HG03432 (cell line): ENCODE measurements around the gene ADAM12.

Experiments
- ATAC-seq: cut with Tn5 transposase; IDR thresholded peaks from one replicate; pipeline ENCODE4 v1.9.1; 2021; ENCODE audit warnings: mild to moderate bottlenecking, moderate library complexity; ENCODE audit not compliant: unreplicated experiment

Gene ADAM12

GRCh38 chr10:126216632-126216961 lies 171.7 kb downstream of the ADAM12 start:
- no peak for ATAC-seq

DNA sequence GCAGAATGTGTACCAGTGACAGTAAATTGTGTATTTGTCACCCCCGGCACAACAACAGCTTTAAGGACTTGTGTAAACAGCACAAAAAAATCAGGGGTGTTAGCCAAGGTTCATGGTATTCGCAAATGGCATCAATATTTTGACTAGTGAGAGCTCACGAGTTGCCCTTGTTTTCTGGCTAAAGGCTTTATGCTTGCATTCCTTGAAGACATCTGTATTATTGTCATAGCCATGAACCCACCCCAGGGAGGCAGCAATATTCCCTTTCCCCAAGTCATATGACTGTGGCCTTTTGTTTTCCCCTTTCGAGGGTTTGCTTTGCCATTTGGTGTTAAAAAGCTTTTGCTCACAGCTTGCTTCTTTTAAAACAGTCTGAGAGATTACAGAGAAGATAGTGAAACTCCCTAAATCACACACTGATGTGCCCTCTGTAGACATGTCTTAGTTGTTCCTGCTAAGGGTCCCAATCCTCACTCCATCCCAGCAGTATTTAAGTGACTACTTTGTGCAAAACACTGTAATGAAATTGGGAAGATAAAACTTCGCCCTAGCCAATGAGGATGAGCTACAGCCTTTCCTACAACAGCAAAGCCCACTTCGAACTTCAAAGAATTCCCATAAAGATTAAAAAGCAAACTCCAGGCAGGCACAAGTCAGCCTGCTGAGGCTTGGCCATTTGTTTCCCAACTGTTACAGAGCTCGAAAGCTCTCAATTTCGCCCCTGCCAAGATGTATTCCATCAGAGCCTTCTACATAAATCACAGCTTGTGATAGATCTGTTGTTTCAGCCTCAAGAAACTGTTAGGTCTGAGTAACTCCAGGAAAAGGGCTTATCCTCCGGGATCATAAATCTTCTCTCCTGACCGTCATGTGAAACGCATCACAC lies 172.3 kb downstream of the ADAM12 start:
- no peak for ATAC-seq

- ATAC-seq: no peak
Observed at GRCh38 chr10:126214679-126215078, 173.6 kb downstream of the ADAM12 start.

DNA sequence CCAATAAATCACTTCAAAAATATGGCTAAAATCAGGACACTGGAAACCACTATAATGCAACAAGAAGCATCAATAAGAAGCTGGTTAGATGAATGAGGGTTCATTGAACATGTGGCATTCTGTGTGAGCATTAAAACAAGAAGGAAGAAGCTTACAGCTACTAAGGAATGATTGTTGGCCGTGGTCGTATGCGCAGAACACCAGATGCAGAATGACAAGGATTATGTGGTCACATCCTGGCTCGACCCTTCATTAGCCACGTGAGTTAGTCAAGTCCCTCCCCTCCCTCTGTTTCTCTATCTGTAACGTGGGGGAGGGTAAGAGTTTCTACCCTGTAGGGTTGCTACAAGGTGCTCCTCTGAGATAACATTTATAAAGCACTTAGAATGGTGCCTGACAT lies 174.3 kb downstream of the ADAM12 start:
- ATAC-seq: no peak

DNA sequence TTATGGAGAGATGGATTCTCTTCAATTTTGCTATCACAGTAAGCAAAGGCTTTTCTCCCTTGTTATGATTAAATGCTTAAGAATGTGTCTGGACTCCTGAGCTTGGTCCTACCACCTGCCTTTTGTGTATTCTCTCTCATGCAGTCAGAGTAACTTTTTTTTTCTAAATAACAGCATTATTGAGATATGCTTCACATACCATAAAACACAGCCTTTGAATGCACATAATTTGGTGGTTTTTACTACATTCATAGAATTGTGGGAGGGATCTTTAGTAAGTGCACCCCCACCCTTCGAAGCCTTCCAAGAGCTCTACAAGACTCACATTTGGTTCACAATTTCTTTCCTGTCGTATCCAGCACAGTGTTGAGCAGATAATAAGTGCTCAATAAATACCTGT lies 175.5 kb downstream of the ADAM12 start:
- ATAC-seq: no peak

DNA sequence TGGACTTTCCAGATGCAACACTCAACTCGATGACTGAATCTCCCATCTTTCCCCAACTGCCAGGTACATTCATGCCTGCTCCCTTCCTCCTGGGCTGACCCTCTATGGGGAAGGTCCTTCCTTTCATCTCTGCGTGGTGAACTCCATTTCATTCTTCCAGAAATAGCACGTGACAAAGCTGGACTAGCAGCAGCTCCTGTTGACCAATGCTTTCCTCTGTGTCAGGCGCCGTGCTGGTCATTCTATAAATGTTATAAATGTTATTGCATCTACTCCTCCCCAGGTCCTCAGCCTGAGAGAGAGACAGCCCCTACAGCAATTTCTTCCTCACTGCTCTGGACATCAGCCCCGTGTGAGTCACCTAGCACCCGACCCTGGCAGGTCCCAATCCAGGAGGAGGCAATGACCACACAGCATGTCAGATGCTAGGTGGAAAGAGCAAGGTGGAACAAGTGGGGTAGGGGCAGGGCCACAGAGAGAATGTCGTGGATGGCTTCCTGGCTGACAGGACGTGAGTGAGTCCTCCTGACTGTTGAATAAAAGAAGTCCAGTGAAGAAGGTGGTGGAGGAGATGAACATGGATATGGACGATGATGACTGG lies 178.1 kb downstream of the ADAM12 start:
- ATAC-seq: no peak

DNA sequence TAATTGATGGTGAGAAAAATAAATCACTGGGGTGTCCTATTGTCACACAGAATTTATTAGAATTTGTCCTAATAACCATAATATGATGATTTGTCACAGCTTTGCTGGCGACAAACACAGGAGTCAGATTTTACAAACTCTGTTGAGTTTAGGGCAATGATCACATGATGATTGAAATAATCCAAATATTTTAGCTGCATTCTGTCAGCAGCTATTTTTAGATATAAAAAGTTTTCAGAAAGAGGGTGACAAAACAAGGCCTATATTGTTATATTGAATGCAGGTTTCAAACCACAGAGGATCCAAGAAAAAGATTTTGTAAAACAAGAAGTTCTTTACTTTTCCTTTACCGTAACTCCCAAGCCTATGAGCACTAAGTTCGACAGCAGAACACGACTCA lies 178.8 kb downstream of the ADAM12 start:
- ATAC-seq: no peak

GRCh38 chr10:126208726-126209302 lies 179.5 kb downstream of the ADAM12 start:
- no peak for ATAC-seq

- ATAC-seq: no peak
Observed at GRCh38 chr10:126207851-126208250, 180.4 kb downstream of the ADAM12 start.

- no peak for ATAC-seq
Observed at GRCh38 chr10:126207313-126207771, 180.9 kb downstream of the ADAM12 start.

DNA sequence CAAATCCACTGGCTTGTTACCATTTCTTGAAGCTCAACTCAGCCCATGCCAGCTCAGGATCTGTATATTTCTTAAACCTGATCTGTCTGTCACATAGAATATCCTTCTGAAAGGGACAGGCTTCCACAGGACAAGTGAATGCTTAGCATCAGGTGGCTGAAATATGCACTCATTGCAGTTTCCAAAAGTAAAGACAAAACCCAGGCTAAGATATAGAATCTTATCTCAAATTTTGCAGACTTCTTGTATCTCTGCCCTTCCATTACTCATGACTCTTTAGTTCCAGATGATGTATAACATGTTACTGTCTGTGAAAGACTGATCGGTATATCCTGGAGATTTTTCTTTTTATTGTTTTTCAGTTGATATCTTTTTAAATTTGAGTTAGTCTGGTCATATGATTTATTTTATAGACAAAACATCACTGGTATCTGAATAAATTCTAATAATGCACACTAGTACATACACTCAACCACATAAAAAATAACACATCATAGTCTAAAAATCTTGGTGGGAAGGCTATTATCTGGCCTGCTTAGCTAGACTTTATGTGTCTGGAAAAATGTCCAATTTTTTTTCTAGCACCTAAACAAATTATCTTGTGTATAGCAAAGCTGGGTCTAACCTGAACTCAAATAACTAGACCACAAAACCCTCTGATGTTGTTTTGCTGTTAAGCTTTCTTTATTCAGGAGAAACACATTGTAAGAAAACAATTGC lies 182.6 kb downstream of the ADAM12 start:
- no peak for ATAC-seq

DNA sequence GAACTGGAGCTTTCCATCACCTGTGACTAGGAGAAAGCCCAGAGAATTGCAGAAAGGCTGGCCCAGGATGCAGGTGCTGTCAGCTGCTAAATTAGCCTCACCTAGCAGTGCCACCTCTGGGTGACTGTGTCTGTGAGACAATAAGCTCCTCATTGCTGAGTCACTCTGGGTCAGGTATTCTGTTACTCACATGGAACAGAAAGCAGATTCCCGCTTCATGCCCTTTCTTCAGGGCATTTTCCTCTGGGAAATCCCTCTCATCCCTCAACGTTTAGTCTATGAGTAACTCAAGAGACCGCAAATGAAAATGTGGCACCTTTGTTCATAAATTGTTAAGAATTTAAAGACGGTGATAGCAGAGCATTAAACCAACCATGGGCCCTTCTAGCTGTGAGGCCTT lies 184.0 kb downstream of the ADAM12 start:
- no peak for ATAC-seq

- no peak for ATAC-seq
Observed at GRCh38 chr10:126203746-126204145, 184.5 kb downstream of the ADAM12 start.

GRCh38 chr10:126201603-126202002 lies 186.7 kb downstream of the ADAM12 start:
- no peak for ATAC-seq

- ATAC-seq: no peak
Observed at GRCh38 chr10:126199221-126199998, 188.9 kb downstream of the ADAM12 start.

DNA sequence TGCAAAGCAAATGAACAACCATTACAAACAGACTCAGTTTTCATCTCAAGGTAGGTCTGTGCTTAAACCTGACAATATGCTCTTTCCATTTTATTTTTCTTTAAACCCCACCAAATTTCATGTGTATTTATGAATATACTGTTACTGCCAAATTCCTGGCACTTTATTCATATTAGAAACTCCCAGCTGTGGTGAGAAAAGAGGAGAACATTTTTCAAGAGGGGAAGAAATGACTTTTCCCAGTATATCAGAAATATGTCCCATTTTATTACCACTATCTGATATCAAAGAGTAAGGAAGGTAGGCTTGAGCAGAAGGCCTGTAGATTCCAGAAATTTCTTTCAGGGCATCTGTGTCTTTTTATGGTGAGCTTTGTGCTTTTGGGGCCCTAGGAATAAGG lies 189.6 kb downstream of the ADAM12 start:
- ATAC-seq: no peak

- ATAC-seq: no peak
Observed at GRCh38 chr10:126197036-126197543, 191.2 kb downstream of the ADAM12 start.

DNA sequence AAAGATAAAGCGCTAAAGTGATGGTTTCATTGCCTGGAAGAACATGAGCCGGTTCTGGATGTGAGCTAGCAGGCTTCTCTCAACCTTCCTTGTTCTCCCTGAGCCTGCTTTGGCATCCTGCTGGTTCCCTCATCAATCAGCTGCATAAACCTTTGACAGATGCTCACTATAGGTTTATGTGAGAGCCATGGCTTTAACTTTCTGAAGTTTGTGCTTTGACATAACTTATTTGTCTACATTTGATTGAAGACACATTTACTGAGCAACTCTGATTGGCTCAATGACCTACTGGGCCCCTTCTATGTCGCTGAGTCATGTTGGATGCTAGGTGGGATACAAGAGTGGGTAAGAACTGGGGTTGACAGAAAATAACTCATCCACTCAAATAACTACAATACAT lies 192.0 kb downstream of the ADAM12 start:
- no peak for ATAC-seq

- no peak for ATAC-seq
Observed at GRCh38 chr10:126191192-126191591, 197.1 kb downstream of the ADAM12 start.

DNA sequence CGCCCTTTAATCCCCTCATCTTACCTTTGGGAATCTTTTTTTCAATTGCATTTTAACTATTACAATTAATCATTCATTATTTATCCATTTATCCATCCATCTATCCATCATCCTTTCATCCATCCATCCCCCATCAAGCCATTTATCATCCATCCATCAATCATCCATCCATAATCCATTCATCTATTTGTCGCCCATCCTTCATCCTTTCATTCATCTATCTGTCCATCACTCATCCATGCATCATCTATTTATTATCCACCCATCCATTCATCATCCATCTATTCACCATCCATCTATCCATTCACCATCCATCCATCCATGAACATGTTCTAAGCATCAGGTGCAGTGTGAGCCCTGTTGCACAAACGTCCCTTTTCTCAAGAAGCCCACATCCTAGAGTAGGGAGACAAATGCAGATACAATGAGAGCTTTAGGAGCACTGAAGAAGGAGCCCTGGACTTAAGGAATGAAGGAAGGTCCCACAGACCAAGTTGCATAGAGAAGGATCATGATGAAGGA lies 199.5 kb downstream of the ADAM12 start:
- no peak for ATAC-seq
